Measurements from ENCODE around the gene BRD7. TPM values are rescaled to one million over a fixed set of nuclear protein-coding genes. Genes with fewer than 3 reads are reported as not detected.

BRD7 gene
- total and polyA plus RNA-seq, 2 donors (not counting 3 experiments of a cell fraction or from before 2014, with no cell fraction given), result 17.1 to 69.1 TPM

DNA sequence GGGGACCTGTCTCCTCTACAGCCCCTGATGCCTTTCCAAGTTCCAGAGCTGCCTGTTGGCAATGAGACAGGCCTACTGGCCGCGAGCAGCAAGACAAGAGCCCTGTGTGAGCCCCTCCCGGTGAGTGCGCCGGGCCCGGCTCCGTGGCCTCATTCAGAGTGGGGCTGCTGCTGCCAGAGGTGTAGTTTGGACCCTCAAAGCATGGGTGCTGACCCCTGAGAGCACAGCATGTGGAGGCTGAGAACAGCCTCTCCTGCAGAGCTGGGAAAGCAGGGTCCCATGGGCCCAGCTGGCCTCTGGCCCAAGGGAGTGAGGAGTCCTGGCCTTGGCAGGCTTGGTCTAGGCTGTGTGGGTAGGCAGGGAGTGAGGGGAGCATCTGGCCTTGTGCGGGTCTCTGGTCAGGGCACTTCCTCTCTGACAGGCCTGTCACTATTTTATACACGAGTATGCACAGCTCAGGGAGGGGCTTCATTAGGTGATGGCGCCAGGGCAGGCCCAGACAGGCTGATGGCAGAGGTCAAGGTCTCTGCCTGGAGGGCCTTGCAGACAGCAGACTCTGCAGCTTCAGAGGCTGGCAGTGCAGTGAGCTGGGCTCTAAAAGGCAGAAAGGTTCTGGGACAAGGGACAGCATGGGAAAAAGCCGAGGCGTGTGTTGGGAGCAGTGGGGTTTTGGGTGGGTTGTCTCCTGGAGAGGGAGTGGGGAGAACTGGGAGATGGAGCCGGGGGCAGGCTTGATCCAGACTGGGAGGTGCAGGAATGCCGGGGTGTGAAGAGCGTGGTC, 59.1 kb downstream of the BRD7 start:
- peaks cover 12% of the 10 kb centered on the region for H3K4me1 ChIP-seq (ENCODE audit: control insufficient read depth, extremely low read depth, insufficient read depth, low read length)

More for the DNA sequence above, 59.1 kb downstream of the BRD7 start:
- intact Hi-C loops (cut with micrococcal nuclease) (no loop called here), dilution Hi-C loops (cut with MboI; ENCODE audit: extremely low pct_ligation_motif_present, low sequenced_read_pairs) (no loop called here)
- CTCF ChIA-PET, result interaction anchor here (0.9 to 1.3 kb wide), 3 partner anchors 45 to 96 kb away, joined by 3 to 4 read pairs (median 3); no protein-coding TSS in a partner anchor
- no peak for TF ChIP-seq MYC (IDR thresholded peaks at IDR 0.05; ENCODE audit: low read depth, low read length)
- TF ChIP-seq FOS (IDR thresholded peaks at IDR 0.05; ENCODE audit: borderline replicate concordance, insufficient read depth, low read length), result no peak
- no peak for TF ChIP-seq EZH2 (IDR thresholded peaks at IDR 0.05; ENCODE audit: borderline replicate concordance, low read depth, low read length, severe bottlenecking)
- TF ChIP-seq JUN (IDR thresholded peaks at IDR 0.05; ENCODE audit: borderline replicate concordance, insufficient read depth, insufficient read length, low read depth), result no peak
- TF ChIP-seq, protein P1, sequence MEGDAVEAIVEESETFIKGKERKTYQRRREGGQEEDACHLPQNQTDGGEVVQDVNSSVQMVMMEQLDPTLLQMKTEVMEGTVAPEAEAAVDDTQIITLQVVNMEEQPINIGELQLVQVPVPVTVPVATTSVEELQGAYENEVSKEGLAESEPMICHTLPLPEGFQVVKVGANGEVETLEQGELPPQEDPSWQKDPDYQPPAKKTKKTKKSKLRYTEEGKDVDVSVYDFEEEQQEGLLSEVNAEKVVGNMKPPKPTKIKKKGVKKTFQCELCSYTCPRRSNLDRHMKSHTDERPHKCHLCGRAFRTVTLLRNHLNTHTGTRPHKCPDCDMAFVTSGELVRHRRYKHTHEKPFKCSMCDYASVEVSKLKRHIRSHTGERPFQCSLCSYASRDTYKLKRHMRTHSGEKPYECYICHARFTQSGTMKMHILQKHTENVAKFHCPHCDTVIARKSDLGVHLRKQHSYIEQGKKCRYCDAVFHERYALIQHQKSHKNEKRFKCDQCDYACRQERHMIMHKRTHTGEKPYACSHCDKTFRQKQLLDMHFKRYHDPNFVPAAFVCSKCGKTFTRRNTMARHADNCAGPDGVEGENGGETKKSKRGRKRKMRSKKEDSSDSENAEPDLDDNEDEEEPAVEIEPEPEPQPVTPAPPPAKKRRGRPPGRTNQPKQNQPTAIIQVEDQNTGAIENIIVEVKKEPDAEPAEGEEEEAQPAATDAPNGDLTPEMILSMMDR (IDR thresholded peaks at IDR 0.05; ENCODE audit: extremely low read depth in 1 of 2, insufficient read depth in 1 of 2, low read depth in 1 of 2, low read length in 2 of 2), result no peak
- no peak for TF ChIP-seq GATA2 (IDR thresholded peaks at IDR 0.05; ENCODE audit: insufficient read depth, insufficient read length, low read depth, low read length)
- TF ChIP-seq POLR2A (IDR thresholded peaks at IDR 0.05; ENCODE audit: low read depth, low read length), result no peak
- no peak for TF ChIP-seq POLR2AphosphoS5 (IDR thresholded peaks at IDR 0.05; ENCODE audit: insufficient read depth, low read depth, low read length)
- TF ChIP-seq, protein P2, sequence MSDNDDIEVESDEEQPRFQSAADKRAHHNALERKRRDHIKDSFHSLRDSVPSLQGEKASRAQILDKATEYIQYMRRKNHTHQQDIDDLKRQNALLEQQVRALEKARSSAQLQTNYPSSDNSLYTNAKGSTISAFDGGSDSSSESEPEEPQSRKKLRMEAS (IDR thresholded peaks at IDR 0.05; ENCODE audit: insufficient read depth, insufficient read length), result no peak
- BruUV-seq (replicated peaks), result TSS peak; percentile 17
- H3K4me3 ChIP-seq (replicated peaks in 1 of 3; ENCODE audit: insufficient read depth in 1 of 3, low read depth in 1 of 3, low read length in 3 of 3), result no peak overlapping the region
- no peaks in the 10 kb centered on the region for H3K79me2 ChIP-seq (ENCODE audit: control insufficient read depth, insufficient read depth, low read length)
- no peak overlapping the region for H3K27ac ChIP-seq (ENCODE audit: insufficient read depth, low read depth, low read length)
- no peak overlapping the region for H3K9ac ChIP-seq (replicated peaks; ENCODE audit: extremely low read depth, insufficient read depth, low read length)
- H3K36me3 ChIP-seq (ENCODE audit: control insufficient read depth in 2 of 2, extremely low read depth in 1 of 2, insufficient read depth in 2 of 2, low read length in 2 of 2), result no peaks in the 10 kb centered on the region
- POLR2A ChIA-PET, result no interaction called here
- H4K20me1 ChIP-seq (replicated peaks; ENCODE audit: control insufficient read depth, extremely low read depth, insufficient read depth, low read length), result no peaks in the 10 kb centered on the region
- DNase-seq (ENCODE audit: low read depth, low spot score) (no peak), FAIRE-seq (no peak)
- no peaks in the 10 kb centered on the region for H3K27me3 ChIP-seq (ENCODE audit: control insufficient read depth in 2 of 2, insufficient read depth in 2 of 2, low read length in 2 of 2)
- no peaks in the 10 kb centered on the region for H3K9me3 ChIP-seq (replicated peaks; ENCODE audit: control insufficient read depth, insufficient read depth, low read length)
- H2AFZ ChIP-seq (ENCODE audit: low read depth, low read length), result no peak overlapping the region
- H3K9me1 ChIP-seq (replicated peaks; ENCODE audit: control insufficient read depth, extremely low read depth, insufficient read depth, low read length), result no peaks in the 10 kb centered on the region
- H3K4me2 ChIP-seq (ENCODE audit: insufficient read depth, low read length), result no peak overlapping the region
